ENCODE measurements around the gene SMIM43.

The SMIM43 gene

GRCh38 chr4:121785479-121785878 is 20.5 kb upstream of the SMIM43 start:
- CTCF ChIA-PET = interaction anchor here (0.6 kb wide), 1 partner anchor 179 kb away, joined by 3 read pairs; no protein-coding TSS in a partner anchor
- H3K27ac ChIP-seq = peak overlapping the region; percentile 77
- no peak for TF ChIP-seq CTCF (conservative IDR thresholded peaks at IDR 0.05; ENCODE audit: low read depth)
- POLR2A ChIA-PET (ENCODE audit: low non-redundant PET) = no interaction called here
- DNase-seq (ENCODE audit: low spot score) = no peak

- H3K27ac ChIP-seq = peak overlapping the region; percentile 77
- CTCF ChIA-PET = interaction anchor here (0.6 to 1.0 kb wide), 2 partner anchors 16 to 178 kb away, joined by 3 to 5 read pairs; no protein-coding TSS in a partner anchor
- DNase-seq (ENCODE audit: low spot score) = peak; percentile 68
Observed at GRCh38 chr4:121784975-121785374, 20.0 kb upstream of the SMIM43 start.

GRCh38 chr4:121784401-121784800 is 19.4 kb upstream of the SMIM43 start:
- H3K27ac ChIP-seq = no peak overlapping the region; the same call in 1 of the 2 replicates

More at GRCh38 chr4:121784975-121785374, 20.0 kb upstream of the SMIM43 start:
- no peak for TF ChIP-seq CTCF (conservative IDR thresholded peaks at IDR 0.05; ENCODE audit: low read depth)
- POLR2A ChIA-PET (ENCODE audit: low non-redundant PET) = no interaction called here

GRCh38 chr4:121783210-121783609 is 18.2 kb upstream of the SMIM43 start:
- ChIA-PET POLR2A (ENCODE audit: low non-redundant PET) (no interaction called here), CTCF (no interaction called here)

More at GRCh38 chr4:121784401-121784800, 19.4 kb upstream of the SMIM43 start:
- DNase-seq (ENCODE audit: low spot score) = no peak
- POLR2A ChIA-PET (ENCODE audit: low non-redundant PET) = no interaction called here
- no peak for TF ChIP-seq CTCF (conservative IDR thresholded peaks at IDR 0.05; ENCODE audit: low read depth)
- CTCF ChIA-PET = interaction anchor here (0.5 to 1.0 kb wide), 2 partner anchors 13 to 15 kb away, joined by 3 to 5 read pairs; no protein-coding TSS in a partner anchor

GRCh38 chr4:121778991-121779628 is 14.1 kb upstream of the SMIM43 start:
- no peak for DNase-seq (ENCODE audit: low spot score)
- ChIA-PET POLR2A (ENCODE audit: low non-redundant PET) (no interaction called here), CTCF (no interaction called here)
- TF ChIP-seq CTCF (conservative IDR thresholded peaks at IDR 0.05; ENCODE audit: low read depth) = no peak
- no peak overlapping the region for H3K27ac ChIP-seq

More at GRCh38 chr4:121783210-121783609, 18.2 kb upstream of the SMIM43 start:
- no peak for TF ChIP-seq CTCF (conservative IDR thresholded peaks at IDR 0.05; ENCODE audit: low read depth)
- no peak for DNase-seq (ENCODE audit: low spot score)
- H3K27ac ChIP-seq = no peak overlapping the region

GRCh38 chr4:121777625-121778024 is 12.7 kb upstream of the SMIM43 start:
- CTCF ChIA-PET = no interaction called here
- no peak for TF ChIP-seq CTCF (conservative IDR thresholded peaks at IDR 0.05; ENCODE audit: low read depth)
- POLR2A ChIA-PET (ENCODE audit: low non-redundant PET) = no interaction called here
- H3K27ac ChIP-seq = no peak overlapping the region
- no peak for DNase-seq (ENCODE audit: low spot score)
